CD4-positive, alpha-beta T cell treated with Interleukin-6 for 4 hours (primary cell): ENCODE results near the gene AGBL5.

ENCODE experiments used
- DNase-seq: peaks from one replicate; pipeline ENCODE4 v3.0.0-alpha.2; 2020; ENCODE audit warnings: mixed read lengths

Gene AGBL5, protein sequence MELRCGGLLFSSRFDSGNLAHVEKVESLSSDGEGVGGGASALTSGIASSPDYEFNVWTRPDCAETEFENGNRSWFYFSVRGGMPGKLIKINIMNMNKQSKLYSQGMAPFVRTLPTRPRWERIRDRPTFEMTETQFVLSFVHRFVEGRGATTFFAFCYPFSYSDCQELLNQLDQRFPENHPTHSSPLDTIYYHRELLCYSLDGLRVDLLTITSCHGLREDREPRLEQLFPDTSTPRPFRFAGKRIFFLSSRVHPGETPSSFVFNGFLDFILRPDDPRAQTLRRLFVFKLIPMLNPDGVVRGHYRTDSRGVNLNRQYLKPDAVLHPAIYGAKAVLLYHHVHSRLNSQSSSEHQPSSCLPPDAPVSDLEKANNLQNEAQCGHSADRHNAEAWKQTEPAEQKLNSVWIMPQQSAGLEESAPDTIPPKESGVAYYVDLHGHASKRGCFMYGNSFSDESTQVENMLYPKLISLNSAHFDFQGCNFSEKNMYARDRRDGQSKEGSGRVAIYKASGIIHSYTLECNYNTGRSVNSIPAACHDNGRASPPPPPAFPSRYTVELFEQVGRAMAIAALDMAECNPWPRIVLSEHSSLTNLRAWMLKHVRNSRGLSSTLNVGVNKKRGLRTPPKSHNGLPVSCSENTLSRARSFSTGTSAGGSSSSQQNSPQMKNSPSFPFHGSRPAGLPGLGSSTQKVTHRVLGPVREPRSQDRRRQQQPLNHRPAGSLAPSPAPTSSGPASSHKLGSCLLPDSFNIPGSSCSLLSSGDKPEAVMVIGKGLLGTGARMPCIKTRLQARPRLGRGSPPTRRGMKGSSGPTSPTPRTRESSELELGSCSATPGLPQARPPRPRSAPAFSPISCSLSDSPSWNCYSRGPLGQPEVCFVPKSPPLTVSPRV

DNA sequence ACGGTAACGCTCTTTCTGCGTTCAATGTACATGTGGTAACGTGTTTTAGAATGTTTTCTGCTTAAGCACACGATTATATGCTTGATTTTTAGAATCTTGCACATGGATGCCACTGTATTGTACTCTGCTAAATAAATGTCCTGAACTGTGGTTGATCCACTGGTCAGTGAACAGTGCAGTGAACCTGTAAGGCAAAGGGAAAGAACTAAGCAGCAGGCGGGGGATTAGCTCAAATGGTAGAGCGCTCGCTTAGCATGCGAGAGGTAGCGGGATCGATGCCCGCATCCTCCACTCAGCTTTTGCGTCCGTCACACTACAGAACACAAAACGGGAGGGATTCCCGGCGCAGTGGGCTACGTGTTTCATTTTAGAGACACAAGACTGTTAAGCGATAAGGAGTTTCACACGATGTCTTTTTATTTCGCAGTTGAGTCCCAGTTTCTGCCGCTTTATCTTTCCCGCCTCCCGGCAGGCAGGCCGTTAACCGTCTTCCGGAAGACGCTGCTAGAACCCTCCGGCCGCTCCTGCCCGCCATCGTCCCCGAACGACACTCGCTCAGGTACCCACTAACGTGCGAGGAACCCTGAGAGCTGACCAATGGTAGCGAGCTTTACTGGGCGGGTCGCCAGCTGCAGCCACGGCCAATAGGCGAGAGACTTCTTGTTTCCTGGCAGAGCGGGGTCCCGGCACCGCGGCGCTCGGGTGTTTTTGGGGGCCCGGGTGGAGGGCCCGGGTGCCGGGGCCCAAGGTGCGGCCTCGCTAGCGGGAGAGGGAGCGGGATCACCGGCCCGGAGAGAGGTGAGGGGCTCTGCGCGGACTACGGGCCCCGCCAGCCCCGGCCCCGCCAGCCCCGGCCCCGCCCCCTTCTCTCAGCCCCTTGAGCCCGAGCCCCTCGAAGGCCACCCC, at the start of gene AGBL5:
AGBL5 (plus strand) TSS at position 673 of the 906 bp plus-strand sequence. CDS start 1,291 bp downstream, outside the sequence.
- DNase-seq, result peak; percentile 95

DNA sequence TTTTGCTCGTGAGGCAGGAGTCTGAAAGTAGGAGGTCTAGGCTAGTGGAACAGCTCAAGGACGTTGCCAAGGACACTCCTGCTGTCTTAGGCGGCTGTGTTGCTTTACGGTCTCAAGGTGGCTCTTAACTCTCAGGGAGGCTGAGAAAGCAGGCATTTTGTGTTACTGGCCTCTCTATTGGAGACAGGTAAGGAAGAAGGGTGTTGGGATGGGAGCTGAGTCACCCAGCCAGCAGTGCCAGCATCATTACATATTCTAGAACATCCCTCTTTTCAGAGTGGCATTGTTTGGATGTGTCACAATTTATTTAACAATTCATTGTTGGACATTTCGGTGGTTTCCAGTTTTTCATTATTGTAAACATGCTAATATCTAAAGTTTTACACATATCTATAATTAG, 49.5 kb upstream of the AGBL5 start:
- no peak for DNase-seq

DNA sequence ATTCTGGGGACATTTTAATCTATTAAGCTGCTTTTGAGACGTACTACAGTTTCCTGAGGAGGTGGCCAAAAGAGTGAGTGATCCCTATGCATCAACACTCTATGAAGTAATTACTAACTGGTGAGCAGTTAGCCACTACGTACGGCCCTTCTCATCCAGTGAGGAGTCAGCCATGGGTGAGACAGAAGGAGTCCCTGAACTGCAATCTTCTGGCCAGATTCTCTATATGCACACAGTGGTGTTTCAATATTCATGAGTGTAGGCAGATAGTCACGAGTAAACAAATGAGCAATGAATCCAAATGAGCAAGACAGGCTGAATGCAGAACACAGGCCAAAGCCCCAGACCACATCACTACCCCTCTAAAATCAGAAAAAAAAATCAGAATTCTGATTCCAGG, 48.5 kb upstream of the AGBL5 start:
- DNase-seq, result no peak

DNA sequence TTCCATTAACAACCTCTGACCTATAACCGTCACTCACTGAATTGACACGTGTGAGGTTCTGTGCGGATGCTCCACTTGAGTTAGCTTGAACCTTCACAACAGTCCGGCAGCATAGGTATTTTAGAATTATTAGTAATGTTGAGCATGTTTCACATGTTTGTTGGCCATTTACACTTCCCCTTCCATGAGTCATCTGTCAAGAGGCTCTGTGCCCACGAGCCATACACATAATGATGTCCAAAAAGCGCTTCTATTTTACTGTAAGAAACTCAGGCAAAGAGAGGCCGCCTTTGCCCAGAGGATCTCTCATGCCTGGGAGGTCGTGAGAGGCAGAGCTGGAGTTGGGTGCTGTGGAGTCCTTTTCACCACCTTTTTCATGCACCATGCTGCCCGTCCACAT, 47.6 kb upstream of the AGBL5 start:
- no peak for DNase-seq

DNA sequence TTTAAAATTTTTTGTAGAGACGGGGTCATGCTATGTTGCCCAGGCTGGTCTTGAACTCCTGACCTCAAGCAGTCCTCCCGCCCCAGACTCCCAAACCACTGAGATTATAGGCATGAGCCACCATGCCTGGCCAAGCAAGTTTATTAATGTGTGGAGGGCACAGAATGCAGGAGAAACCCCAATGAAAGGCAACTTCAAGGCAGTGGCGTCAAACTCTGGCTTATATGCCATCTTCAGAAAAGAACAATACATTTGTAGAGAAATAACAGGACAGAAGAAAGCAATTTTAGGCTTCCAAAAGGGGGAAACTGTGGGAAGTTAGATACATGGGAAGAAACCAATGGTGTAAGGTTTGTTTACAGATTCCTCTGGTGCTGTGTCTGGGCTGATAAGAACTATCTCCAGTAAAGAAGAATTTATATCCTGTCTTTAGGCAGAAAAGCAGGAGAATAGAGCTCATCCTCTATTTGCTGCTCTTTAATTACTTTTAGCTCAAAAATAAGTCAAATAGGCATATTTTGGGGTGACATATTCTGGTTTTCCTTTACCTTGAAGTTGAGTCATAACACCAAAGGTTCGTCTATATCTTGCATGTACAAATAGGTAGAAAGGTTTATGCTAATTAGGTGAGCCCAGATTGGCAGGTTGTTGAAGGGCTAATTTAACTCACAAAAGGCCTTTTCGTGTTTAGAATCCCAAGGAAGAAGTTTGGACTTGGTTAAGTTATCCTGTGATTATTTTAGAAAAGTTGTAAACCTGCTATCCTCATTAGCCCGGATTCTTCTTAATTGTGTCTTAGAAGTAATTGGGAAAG, 44.7 kb upstream of the AGBL5 start:
- DNase-seq, result no peak

DNA sequence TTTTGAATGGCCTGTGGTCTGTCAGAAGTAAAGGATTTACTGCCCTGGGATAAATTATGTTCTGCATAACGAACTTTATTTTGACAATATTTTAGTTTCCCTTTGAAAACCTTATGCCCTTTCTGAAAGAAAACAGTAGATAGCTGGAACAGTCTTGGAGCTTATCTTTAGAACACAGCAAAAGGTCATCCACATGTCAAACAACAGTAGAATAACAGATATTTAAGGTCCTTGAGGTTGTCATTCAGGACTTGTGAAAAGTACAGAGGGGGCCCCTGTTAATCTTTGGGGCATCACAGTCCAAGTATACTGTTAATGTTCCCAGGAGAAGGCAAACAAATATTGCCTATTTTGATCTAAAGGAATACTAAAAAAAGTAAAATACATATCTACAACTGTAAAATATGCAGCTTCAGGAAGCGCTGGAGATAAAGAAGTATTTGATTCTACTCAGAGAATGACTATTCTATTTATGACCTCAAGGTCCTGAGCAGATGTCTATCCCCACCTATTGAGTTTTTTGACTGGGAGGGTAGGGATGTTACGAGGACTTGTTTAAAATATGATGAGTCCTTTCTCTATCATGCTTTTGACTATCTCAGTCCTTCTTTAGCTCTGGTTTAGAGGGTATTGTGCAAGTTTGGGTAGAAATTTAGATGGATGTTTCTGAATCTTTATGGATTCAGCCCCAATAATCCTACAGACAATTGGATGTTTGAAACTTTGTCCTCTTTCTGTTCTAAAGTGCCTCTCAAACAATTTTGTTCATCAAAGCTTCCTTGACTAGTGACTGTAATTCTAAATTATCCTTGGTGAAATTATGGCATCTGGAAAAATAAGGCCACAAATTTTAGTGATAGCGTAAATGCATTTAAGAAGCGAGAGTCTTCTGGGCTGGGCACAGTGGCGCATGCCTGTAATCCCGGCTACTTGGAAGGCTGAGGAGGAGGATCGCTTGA, 43.8 kb upstream of the AGBL5 start:
- no peak for DNase-seq

DNA sequence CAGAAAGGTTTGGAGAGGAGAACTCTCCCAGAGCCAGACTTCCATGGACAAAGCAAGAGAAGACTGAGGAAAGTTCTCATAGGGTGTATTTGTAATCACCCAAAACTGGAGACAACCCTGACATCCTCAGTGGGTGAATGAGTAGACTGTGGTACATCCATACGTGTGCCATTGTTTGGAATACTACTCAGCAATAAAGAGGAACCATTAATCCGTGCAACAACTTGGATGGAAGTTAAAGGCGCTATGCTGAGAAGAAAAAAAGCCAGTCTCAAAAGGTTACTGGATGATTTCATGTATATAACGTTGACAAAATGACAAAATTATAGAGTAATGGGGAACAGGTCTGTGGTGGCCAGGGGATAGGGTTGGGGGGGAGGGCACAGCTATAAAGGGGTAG, 42.8 kb upstream of the AGBL5 start:
- DNase-seq, result no peak

DNA sequence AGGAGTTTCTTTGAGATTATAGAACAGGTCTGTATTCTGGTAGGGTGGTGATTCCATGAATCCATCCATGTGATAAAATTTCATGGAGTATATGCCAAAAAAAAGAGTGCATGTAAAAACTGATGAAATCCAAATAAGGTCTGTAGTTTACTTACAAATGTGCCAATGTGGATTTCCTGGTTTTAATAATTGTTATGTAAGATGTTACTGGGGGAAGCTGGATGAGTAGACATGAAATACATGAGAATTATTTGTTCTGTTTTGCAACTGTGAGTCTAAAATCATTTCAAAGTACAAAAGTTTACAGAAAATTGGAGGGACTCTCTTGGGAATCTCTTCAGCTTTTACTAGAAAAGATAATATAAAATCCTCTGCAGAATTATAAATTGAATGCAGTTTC, 42.4 kb upstream of the AGBL5 start:
- DNase-seq, result no peak

DNA sequence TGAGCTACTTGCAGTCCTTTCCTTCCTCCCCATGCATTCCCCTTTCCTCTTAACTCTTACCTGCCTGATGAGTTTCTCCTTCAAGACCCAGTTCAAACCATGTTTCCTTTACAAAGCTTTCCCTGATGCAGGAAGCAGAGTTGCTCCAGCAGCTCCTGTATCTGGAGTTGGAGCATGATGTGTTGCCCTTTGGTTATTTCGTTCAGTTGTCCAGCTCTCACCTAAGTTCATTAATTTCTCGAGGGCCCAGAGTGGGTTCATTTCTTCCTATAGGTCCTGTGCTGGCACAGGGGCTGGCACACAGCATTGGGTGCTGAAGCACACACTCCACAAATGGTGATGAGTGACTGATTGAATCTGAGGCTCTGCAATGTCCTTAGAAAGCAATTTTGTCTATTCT, 41.8 kb upstream of the AGBL5 start:
- DNase-seq, result no peak

DNA sequence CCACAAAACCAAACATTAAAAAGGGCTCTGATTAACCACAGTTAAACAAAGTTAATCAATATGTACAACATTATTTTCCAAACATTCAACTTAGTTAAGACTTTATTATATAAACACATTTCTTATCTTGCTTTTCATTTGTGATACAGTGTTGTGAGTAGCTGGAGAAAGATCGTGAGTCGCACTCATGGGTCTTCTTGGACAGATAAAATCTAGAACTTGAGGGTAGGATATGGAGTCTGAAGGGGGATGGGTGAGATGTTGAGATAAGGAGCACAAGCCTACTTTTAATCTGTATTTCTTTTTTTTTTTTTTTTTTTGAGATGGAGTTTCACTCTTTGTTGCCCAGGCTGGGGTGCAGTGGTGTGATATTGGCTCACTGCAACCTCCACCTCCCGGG, 41.3 kb upstream of the AGBL5 start:
- DNase-seq, result no peak

DNA sequence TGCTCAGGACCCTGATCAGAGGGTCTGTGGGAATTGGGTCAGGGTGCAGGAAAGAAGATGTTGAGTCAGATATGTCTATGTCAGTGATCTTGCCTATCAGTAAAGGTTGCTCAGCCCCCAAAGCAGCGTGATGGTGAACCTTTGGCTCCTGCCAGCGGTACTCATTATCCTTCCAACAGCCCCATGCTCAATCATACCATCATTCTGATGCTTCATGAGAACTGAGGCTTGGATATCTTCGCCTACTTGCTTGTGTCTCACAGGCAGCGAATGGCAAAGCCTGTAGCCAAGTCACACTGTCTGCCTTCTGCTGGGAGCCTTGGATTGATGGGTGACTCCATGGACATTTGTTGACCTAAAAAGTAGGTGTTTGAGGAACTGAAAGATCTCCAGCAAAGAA, 37.7 kb upstream of the AGBL5 start:
- no peak for DNase-seq

DNA sequence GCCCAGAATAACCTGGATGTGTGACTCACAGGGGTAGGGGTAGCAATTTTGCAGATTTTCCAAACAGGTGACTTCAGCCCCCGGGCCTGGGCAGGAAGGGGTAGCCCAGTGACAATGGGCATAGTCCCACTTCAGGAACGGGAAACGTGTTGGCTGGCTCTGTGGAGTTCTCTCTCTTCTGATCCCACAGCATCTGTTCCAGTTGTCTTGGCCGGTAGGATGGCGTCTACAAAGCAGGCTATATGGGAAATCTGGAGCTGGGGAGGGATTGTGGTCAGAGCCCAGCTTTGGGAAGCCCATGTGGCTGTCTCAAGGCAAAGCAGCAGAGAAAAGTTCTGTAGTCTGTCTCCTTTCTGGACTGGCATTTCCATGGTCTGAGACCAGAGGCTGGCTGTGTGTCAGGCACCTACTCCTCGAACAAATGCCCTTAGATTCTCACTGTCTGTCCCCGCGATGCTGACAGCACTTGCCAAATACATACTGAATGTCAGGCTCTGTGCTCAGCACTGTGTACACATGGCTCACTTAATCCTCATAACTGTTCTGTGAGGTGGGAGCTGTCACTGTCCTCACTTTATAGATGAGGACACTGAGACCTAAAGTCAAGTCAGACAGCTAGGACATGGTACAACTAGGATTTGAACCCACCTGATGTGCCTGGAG, 36.6 kb upstream of the AGBL5 start:
- DNase-seq, result no peak

DNA sequence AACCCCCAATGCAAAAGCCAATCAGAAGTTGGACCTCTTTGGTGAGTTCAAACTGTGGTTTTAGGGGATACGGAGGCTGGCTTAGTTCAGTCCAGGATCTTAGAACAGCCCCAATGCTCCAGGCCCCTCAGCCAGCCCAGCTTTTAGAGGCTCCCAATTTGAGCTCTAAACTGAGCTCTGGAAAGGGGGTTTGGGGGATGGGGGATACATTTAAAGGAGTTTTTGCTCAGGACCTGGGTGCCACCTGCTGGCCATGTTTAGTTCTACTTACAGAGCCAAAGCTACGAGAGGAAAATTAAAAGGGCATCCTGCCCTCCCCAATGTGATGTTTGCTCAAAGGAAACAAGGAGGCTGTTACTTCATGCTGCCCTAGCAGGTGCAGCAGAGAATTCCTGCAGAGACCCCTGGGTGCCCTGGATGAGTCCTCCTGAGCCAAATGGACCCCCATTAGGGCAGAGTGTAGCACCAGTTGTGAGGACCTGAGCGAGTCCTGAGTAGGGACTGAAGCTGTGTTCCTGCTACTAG, 34.6 kb upstream of the AGBL5 start:
- DNase-seq, result peak; percentile 65

DNA sequence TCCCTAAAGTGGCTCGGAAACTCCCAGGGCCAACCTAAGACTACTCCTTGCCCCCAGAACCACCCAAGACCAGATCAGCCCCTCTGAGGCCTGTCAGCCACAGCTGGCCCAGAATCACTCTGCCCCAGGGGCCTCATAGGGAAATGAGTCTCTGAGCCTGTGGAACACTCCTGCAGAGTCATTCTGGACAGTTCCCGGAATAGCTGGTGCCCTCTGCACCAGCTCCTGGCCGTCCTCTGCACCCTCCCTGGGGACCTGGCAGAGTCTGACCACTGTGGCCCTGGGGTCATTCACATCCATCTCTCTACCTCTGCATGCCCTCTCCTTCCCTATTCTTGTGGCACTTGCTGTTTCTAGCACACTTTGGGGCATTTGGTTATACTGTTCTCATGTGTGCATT, 33.3 kb upstream of the AGBL5 start:
- DNase-seq, result no peak

DNA sequence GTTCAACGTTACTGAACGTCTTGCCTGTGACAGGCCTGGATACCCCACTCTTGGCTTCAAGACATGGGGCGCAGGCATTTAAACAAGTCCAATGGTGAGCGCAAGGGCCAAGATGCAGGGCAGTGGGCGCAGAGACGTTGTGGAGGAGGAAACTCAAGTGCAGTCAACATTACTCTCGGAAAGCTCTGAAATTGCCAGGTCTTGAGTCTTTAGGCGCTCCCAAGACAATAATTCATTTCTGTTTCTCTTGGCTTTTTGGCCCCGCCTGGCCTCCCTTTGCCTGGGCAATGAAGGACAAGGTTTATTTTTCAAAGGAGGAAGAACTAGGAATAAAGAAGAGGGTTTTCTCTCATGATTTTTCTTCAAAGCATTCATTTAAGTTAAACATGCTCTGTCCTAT, 32.0 kb upstream of the AGBL5 start:
- DNase-seq, result no peak

DNA sequence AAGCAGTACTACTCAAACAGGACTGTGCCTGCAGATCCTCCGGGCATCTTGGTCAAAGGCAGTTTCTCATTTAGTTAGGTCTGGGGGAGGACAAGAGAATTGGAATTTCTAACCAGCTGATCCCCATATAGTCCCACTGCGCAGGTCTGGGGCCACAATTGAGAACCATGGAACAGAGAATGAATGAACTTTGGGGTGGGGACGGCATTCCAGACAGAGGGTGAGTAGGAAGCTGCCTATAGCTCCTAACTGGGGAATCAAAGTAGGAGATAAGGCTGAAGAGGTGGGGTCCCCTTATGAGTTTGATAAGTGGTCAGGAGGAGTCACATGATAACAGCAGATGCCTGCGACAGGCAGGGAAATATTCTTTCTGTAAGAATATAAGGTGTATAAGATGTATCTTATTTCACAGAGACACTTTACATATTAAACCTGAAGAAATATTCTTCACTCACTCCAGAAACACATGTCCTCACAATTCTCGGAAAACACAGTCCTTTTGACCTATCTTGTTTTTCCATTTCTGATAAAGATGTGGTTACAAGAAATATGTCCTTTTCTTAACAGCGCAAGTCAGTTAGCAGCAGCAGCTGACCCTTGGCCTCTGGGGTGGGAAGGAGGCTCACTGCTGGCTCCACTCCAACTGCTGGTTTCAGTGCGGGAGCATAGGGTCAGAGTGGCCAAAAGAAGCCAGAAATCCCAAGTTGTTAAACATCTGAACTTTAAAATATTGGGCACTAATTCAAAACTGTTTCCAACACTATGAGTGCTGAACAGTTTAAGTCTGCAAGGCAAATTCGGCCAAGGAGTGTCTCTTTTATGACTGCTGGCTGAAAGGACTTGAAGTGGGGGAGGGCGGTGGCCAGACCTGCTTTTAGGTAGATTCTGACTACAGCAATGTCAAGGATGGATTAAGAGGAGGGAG, 31.3 kb upstream of the AGBL5 start:
- DNase-seq, result no peak

DNA sequence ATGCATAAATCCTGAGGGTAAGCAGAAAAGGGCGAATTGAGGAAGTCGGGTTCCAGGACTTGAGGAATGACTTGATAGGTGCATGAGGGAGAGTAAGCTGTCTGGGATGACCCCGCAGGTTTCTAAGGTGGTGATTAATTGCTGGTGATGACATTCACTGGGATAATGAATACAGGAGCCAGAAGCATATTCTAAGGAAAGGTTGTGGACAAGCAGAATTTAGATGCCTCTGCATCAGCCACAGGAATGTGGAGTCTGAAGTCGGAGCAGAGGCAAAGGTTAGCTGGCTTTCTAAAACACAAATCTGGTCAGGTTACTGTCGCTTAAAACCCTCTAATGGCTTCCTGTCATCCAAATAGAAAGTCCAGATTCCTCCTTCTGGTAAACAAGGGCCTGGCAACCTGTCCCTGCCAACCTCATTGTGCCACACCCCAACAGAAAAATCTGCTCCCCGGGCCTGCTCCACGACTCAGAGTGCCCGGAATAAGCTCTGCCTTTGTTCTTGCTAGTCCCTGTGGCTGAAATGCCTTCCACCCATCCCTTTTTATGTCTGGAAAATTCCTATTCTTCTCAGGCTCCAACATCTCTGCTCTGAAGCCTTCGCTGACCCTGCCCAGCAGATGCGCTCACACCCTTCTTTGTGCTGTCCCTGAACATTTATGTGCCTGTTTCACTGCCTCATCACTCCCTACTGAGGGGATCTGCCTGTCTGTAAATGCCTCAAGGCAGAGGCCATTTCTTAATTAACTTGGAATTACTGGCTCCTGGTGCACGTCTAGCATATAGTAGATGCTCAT, 30.0 kb upstream of the AGBL5 start:
- no peak for DNase-seq

DNA sequence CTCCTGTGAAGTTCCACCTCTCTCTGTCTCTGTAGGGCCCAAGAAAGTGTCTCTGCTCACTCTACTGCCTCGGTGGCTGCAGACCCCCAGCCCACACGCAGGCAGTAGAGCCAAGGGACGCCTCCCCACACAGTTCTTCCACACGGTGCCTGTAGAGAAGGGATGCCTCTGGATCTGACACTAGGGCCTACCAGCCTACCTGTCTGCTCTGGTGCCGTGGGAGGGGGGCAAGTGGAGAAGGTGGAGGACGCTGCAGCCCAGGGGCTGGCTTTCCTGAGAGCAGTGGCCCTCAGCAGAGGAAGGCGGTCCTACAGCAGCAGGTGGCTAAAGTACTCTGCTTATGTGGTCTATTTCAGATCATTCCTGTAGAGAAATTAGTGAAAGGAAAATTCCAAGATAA, 27.7 kb upstream of the AGBL5 start:
- DNase-seq, result no peak
